ENCODE data around the gene ZCWPW2.

GRCh38 chr3:28569357-28569756, 220.8 kb downstream of the ZCWPW2 start:
- no peak for TF ChIP-seq POLR2A (IDR thresholded peaks at IDR 0.05; ENCODE audit: low read length)
- no peak for TF ChIP-seq SMC3 (IDR thresholded peaks at IDR 0.05)
- no peak for TF ChIP-seq CTCF (IDR thresholded peaks at IDR 0.05)
- no peak for TF ChIP-seq GATA3 (IDR thresholded peaks at IDR 0.05; ENCODE audit: borderline replicate concordance)
- TF ChIP-seq KDM1A (IDR thresholded peaks at IDR 0.05; ENCODE audit: low read depth) = no peak
- TF ChIP-seq CHD2 (IDR thresholded peaks at IDR 0.05; ENCODE audit: low read length, partially characterized antibody) = no peak
- no peak for TF ChIP-seq USF2 (IDR thresholded peaks at IDR 0.05)
- no peak for TF ChIP-seq JUNB (IDR thresholded peaks at IDR 0.05)
- TF ChIP-seq RCOR1 (IDR thresholded peaks at IDR 0.05; ENCODE audit: low read depth, low read length) = no peak
- TF ChIP-seq KDM5A (IDR thresholded peaks at IDR 0.05) = no peak

Data from A549 (cell line).